Heart left ventricle (tissue), 16 donors: ENCODE measurements around the gene SHFL. TPM values are rescaled to one million over a fixed set of nuclear protein-coding genes. Genes with fewer than 3 reads are reported as not detected.

Source experiments
- ATAC-seq, 4 donors: fragments of 200-7000 bp; cut with Tn5 transposase; one replicate each; pipeline ENCODE4 v1.9.1; 2020 to 2022; ENCODE audit warnings: moderate library complexity in 4 of 4, mild to moderate bottlenecking in 3 of 4, moderate number of reproducible peaks in 1 of 4
- DNase-seq, 5 donors: peaks; one replicate each; pipeline ENCODE4 v3.0.0-alpha.2; 2020
- H3K27ac ChIP-seq, 12 donors: fragments of 200-600 bp; sonication (generic) in 4 of 12; one replicate each; pipeline versions ENCODE4 v1.5.0 to v1.8.0; 2016 to 2022; ENCODE audit warnings: mild to moderate bottlenecking in 2 of 12
- H3K27me3 ChIP-seq, 9 donors: fragments of 200-600 bp; sonication (generic) in 2 of 9; one replicate each; pipeline versions ENCODE4 v1.5.1 to v1.8.0; 2016 to 2022; ENCODE audit warnings: mild to moderate bottlenecking in 3 of 9
- H3K36me3 ChIP-seq, 9 donors: fragments of 200-600 bp; sonication (generic) in 2 of 9; one replicate each; pipeline versions ENCODE4 v1.5.0 to v1.8.0; 2018 to 2022; ENCODE audit warnings: mild to moderate bottlenecking in 2 of 9
- H3K4me1 ChIP-seq, 12 donors: fragments of 200-600 bp; sonication (generic) in 4 of 12; one replicate each; pipeline versions ENCODE4 v1.5.0 to v1.8.0; 2016 to 2022; ENCODE audit warnings: mild to moderate bottlenecking in 3 of 12
- H3K4me3 ChIP-seq, 12 donors: fragments of 200-600 bp; sonication (generic) in 4 of 12; one replicate each; pipeline versions ENCODE4 v1.5.0 to v1.8.0; 2017 to 2022; ENCODE audit warnings: mild to moderate bottlenecking in 9 of 12, moderate library complexity in 4 of 12
- H3K9me3 ChIP-seq, 12 donors: fragments of 200-600 bp; sonication (generic) in 4 of 12; one replicate each; pipeline versions ENCODE4 v1.5.0 to v1.8.0; 2016 to 2022; ENCODE audit warnings: mild to moderate bottlenecking in 1 of 12
- CTCF ChIP-seq, 12 donors: fragments of 200-600 bp; sonication (generic) in 4 of 12; IDR thresholded peaks; one replicate each; pipeline versions ENCODE4 v1.5.0 to v1.8.0; 2018 to 2022; ENCODE audit warnings: antibody characterized with exemption in 12 of 12, mild to moderate bottlenecking in 5 of 12
- POLR2A ChIP-seq, 2 donors: fragments of 450-650 bp; IDR thresholded peaks; one replicate each; pipeline ENCODE4 v1.6.1; 2017; ENCODE audit warnings: antibody characterized with exemption in 2 of 2, mild to moderate bottlenecking in 2 of 2, moderate library complexity in 2 of 2
- WGBS, 4 donors: extraction: QIAGEN DNeasy Blood & Tissue Kit in 2 of 4; methylation state at CpG; one replicate each; pipeline versions ENCODE4 v1.1.5 to v1.1.7; 2013 to 2018; 5-methylcytosine and 5-hydroxymethylcytosine counted together
- intact Hi-C, 10 donors: fragments of 100-400 bp; cut with DNase I; formaldehyde crosslinking; loops; one replicate each; pipeline versions ENCODE4 v1.11.1 to v1.14.2; 2022
- polyA plus RNA-seq, 2 donors: library from polyadenylated mRNA; stranded (reverse); fragments of 200-250 nt; gene quantifications; one replicate each; pipeline ENCODE4 v1.2.3, GENCODE V29; 2013
- total RNA-seq, 9 donors: library from RNA; depleted of rRNA in 2 of 9; stranded (reverse); fragments of >200 nt in 2 of 9; fragmentation: NEBNext Ultra II Directional in 3 of 9; extraction: Animal tissue kit (Norgen Biotek cat#: 25700) in 3 of 9; gene quantifications; one replicate each; pipeline versions ENCODE4 v1.1.0 to v1.2.4, GENCODE V29; 2016 to 2023
- donor health status: ischemic (EF 13 %, LVEDD 7.1; RV severe dilation, severe dysfunction).
- donor health status: healthy with polysubstance abuse.
- donor health status: DM: no; HTN: yes; CAD: no.
- donor health status: DM: no; HTN: no; CAD: no.
- donor health status: ischemic (EF 25% LVEDD 6.9; RV normal size, moderate dysfunction).
- donor health status: ischemic (EF 25% LVEDD 5.7; RV mildly dilated, moderate dysfunction).
- donor health status: healthy.
- donor health status: DM: yes; HTN: yes; CAD: no.
- donor health status: ischemic (EF 35%, LVEDD 5.7; RV mildly dilated, moderate dysfunction).
- donor health status: nonischemic (EF 11% LVEDD 7.7; RV severe dilation, severe dysfunction).
- donor health status: DM: yes; HTN: yes; CAD: no.
- donor health status: PGD.
- donor health status: ischemic (EF 29% LVEDD 5.4; RV normal size, mild dysfunction).
- donor health status: nonischemic (EF 23%, LVEDD 6.1; RV moderate dilation, normal function).

SHFL gene
- total and polyA plus RNA-seq, 11 donors = 6.3 to 29.0 (median 8.7) TPM

- Histone ChIP-seq H3K27me3 (peaks cover 0 to 20% (median 0%) of the 10 kb centered on the region in 9 donors), H3K36me3 (no peaks in the 10 kb centered on the region), H3K4me3 (no peak overlapping the region), H3K4me1 (no peaks in the 10 kb centered on the region), H3K27ac (no peak overlapping the region), H3K9me3 (peaks cover 0 to 11% (median 2%) of the 10 kb centered on the region in 12 donors)
- DNase-seq (no peak), ATAC-seq (peak in 1 of 4 donors; percentile 36)
- WGBS, 4 donors = 73 to 76% (median 74%) methylated on average over 17 to 22 of the region's 22 CpGs
- intact Hi-C loops = no loop called here
- no peak for TF ChIP-seq CTCF (IDR thresholded peaks at IDR 0.05)
- no peak for TF ChIP-seq POLR2A (IDR thresholded peaks at IDR 0.05)
Observed at GRCh38 chr19:10070730-10071446, 15.2 kb upstream of the SHFL start.

- DNase-seq (no peak), ATAC-seq (no peak)
- Histone ChIP-seq H3K9me3 (peaks cover 0 to 11% (median 2%) of the 10 kb centered on the region in 12 donors), H3K4me3 (no peak overlapping the region), H3K27me3 (peaks cover 0 to 6% (median 0%) of the 10 kb centered on the region in 9 donors), H3K4me1 (no peaks in the 10 kb centered on the region), H3K27ac (no peak overlapping the region), H3K36me3 (no peaks in the 10 kb centered on the region)
- WGBS, 4 donors = 53 to 80% (median 59%) methylated on average over 2 of the region's 2 CpGs
- TF ChIP-seq CTCF (IDR thresholded peaks at IDR 0.05) = peak in 3 of 12 donors; percentile 16 to 25 (median 23)
- no peak for TF ChIP-seq POLR2A (IDR thresholded peaks at IDR 0.05)
- intact Hi-C loops = no loop called here
Observed at GRCh38 chr19:10074153-10074552, 12.0 kb upstream of the SHFL start.

GRCh38 chr19:10076535-10076934 is 9.6 kb upstream of the SHFL start:
- Histone ChIP-seq H3K27ac (no peak overlapping the region), H3K36me3 (no peaks in the 10 kb centered on the region), H3K27me3 (peaks cover 0 to 2% (median 0%) of the 10 kb centered on the region in 9 donors), H3K9me3 (peaks cover 0 to 11% (median 2%) of the 10 kb centered on the region in 12 donors), H3K4me3 (no peak overlapping the region), H3K4me1 (no peaks in the 10 kb centered on the region)
- no peak for TF ChIP-seq POLR2A (IDR thresholded peaks at IDR 0.05)
- no peak for TF ChIP-seq CTCF (IDR thresholded peaks at IDR 0.05)
- 69 to 77% (median 74%) methylated on average over 6 of the region's 6 CpGs for WGBS, 4 donors
- DNase-seq (no peak), ATAC-seq (no peak)
- intact Hi-C loops = no loop called here

- WGBS, 4 donors = 70 to 74% (median 72%) methylated on average over 8 of the region's 8 CpGs
- Histone ChIP-seq H3K36me3 (no peaks in the 10 kb centered on the region), H3K27me3 (no peaks in the 10 kb centered on the region), H3K9me3 (peaks cover 0 to 11% (median 2%) of the 10 kb centered on the region in 12 donors), H3K4me3 (no peak overlapping the region), H3K4me1 (no peaks in the 10 kb centered on the region), H3K27ac (no peak overlapping the region)
- no peak for DNase-seq
- intact Hi-C loops = no loop called here
- ATAC-seq = no peak
- TF ChIP-seq POLR2A (IDR thresholded peaks at IDR 0.05) (no peak), CTCF (IDR thresholded peaks at IDR 0.05) (no peak)
Observed at GRCh38 chr19:10078329-10078728, 7.8 kb upstream of the SHFL start.
